Stimulated activated naive CD8-positive, alpha-beta T cell treated with anti-CD3 and anti-CD28 coated beads, Interleukin-15, amount 100 ng/mL, for 72 hours (primary cell): ENCODE results near the gene POLR3A.

ENCODE experiments used
- ATAC-seq: fragments of 150-1000 bp; cut with Tn5 transposase; 2 replicates; pipeline ENCODE4 v1.10.0; 2021; ENCODE audit warnings: mild to moderate bottlenecking, moderate library complexity
- DNase-seq, 2 donors: peaks; one replicate each; pipeline ENCODE4 v3.0.0; 2021 to 2022
- H3K27ac Mint-ChIP-seq, 2 donors: one replicate each; pipeline ENCODE4 v1.8.0; 2022; ENCODE audit warnings: mild to moderate bottlenecking in 2 of 2, mixed read lengths in 2 of 2, moderate library complexity in 2 of 2
- H3K27me3 Mint-ChIP-seq: one replicate; pipeline ENCODE4 v1.8.0; 2022; ENCODE audit warnings: mixed read lengths
- H3K4me1 Mint-ChIP-seq: one replicate; pipeline ENCODE4 v1.8.0; 2022; ENCODE audit warnings: mild to moderate bottlenecking, mixed read lengths
- H3K4me3 Mint-ChIP-seq, 2 donors: one replicate each; pipeline ENCODE4 v1.8.0; 2022; ENCODE audit warnings: mild to moderate bottlenecking in 2 of 2, mixed read lengths in 2 of 2, moderate library complexity in 1 of 2
- H3K9me3 Mint-ChIP-seq, 2 donors: one replicate each; pipeline ENCODE4 v1.8.0; 2022; ENCODE audit warnings: mixed read lengths in 2 of 2

Gene POLR3A

GRCh38 chr10:77932016-77932715 is 97.1 kb downstream of the POLR3A start:
- no peaks in the 10 kb centered on the region for H3K9me3 Mint-ChIP-seq
- DNase-seq (no peak), ATAC-seq (no peak)
- peaks cover 45% of the 10 kb centered on the region for H3K27me3 Mint-ChIP-seq
- peaks cover 7% of the 10 kb centered on the region for H3K4me1 Mint-ChIP-seq
- no peak overlapping the region for H3K27ac Mint-ChIP-seq
- H3K4me3 Mint-ChIP-seq, result no peak overlapping the region

- ATAC-seq, result no peak
- DNase-seq, result no peak
- H3K4me1 Mint-ChIP-seq, result peaks cover 17% of the 10 kb centered on the region
- H3K27ac Mint-ChIP-seq, result peak overlapping the region in 1 of 2 donors; percentile 65
- peak overlapping the region; percentile 58 to 76 for H3K4me3 Mint-ChIP-seq
- peaks cover 79% of the 10 kb centered on the region for H3K27me3 Mint-ChIP-seq
- no peaks in the 10 kb centered on the region for H3K9me3 Mint-ChIP-seq
Observed at GRCh38 chr10:77927402-77928246, 101.7 kb downstream of the POLR3A start.

- peaks cover 17% of the 10 kb centered on the region for H3K4me1 Mint-ChIP-seq
- ATAC-seq, result peak; percentile 57
- H3K27me3 Mint-ChIP-seq, result peaks cover 81% of the 10 kb centered on the region
- DNase-seq, result peak in 1 of 2 donors; percentile 9
- peak within 1 kb of the TSS; percentile 58 to 76 for H3K4me3 Mint-ChIP-seq
- peak within 1 kb of the TSS; percentile 19 to 65 for H3K27ac Mint-ChIP-seq
- no peaks in the 10 kb centered on the region for H3K9me3 Mint-ChIP-seq
Observed at GRCh38 chr10:77926566-77927401, 102.5 kb downstream of the POLR3A start, which contains the start of gene DLG5. TSS of gene DLG5 (minus strand) at chr10:77926755. CDS start at chr10:77926520, 235 bp downstream.

- Mint-ChIP-seq H3K27me3 (peaks cover 82% of the 10 kb centered on the region), H3K9me3 (no peaks in the 10 kb centered on the region), H3K27ac (peak overlapping the region; percentile 19 to 54), H3K4me3 (peak overlapping the region; percentile 40 to 68), H3K4me1 (peaks cover 17% of the 10 kb centered on the region)
- DNase-seq (peak; percentile 27 to 36), ATAC-seq (peak; percentile 81)
Observed at GRCh38 chr10:77925795-77926565, 103.3 kb downstream of the POLR3A start.

GRCh38 chr10:77925410-77925794 is 103.9 kb downstream of the POLR3A start:
- Mint-ChIP-seq H3K4me3 (peak overlapping the region; percentile 40 to 68), H3K9me3 (no peaks in the 10 kb centered on the region), H3K4me1 (peaks cover 17% of the 10 kb centered on the region), H3K27me3 (peaks cover 86% of the 10 kb centered on the region), H3K27ac (peak overlapping the region in 1 of 2 donors; percentile 19)
- no peak for ATAC-seq
- DNase-seq, result no peak

GRCh38 chr10:77922566-77923179 is 106.6 kb downstream of the POLR3A start:
- Mint-ChIP-seq H3K27ac (no peak overlapping the region), H3K9me3 (no peaks in the 10 kb centered on the region), H3K4me1 (peaks cover 14% of the 10 kb centered on the region), H3K27me3 (peaks cover 75% of the 10 kb centered on the region), H3K4me3 (no peak overlapping the region)
- ATAC-seq, result no peak
- DNase-seq, result no peak

- no peaks in the 10 kb centered on the region for H3K9me3 Mint-ChIP-seq
- H3K27me3 Mint-ChIP-seq, result peaks cover 75% of the 10 kb centered on the region
- DNase-seq (no peak), ATAC-seq (no peak)
- peaks cover 8% of the 10 kb centered on the region for H3K4me1 Mint-ChIP-seq
- H3K27ac Mint-ChIP-seq, result no peak overlapping the region
- no peak overlapping the region for H3K4me3 Mint-ChIP-seq
Observed at GRCh38 chr10:77922055-77922454, 107.3 kb downstream of the POLR3A start.

- H3K9me3 Mint-ChIP-seq, result no peaks in the 10 kb centered on the region
- H3K4me1 Mint-ChIP-seq, result peaks cover 8% of the 10 kb centered on the region
- H3K4me3 Mint-ChIP-seq, result no peak overlapping the region
- DNase-seq (no peak), ATAC-seq (no peak)
- H3K27me3 Mint-ChIP-seq, result peaks cover 76% of the 10 kb centered on the region
- H3K27ac Mint-ChIP-seq, result no peak overlapping the region
Observed at GRCh38 chr10:77921395-77921794, 107.9 kb downstream of the POLR3A start.

- no peak overlapping the region for H3K4me3 Mint-ChIP-seq
- DNase-seq, result no peak
- H3K4me1 Mint-ChIP-seq, result peaks cover 6% of the 10 kb centered on the region
- no peak overlapping the region for H3K27ac Mint-ChIP-seq
- no peaks in the 10 kb centered on the region for H3K9me3 Mint-ChIP-seq
- peaks cover 73% of the 10 kb centered on the region for H3K27me3 Mint-ChIP-seq
- ATAC-seq, result no peak
Observed at GRCh38 chr10:77920495-77920894, 108.8 kb downstream of the POLR3A start.

- no peak for ATAC-seq
- no peaks in the 10 kb centered on the region for H3K9me3 Mint-ChIP-seq
- no peak overlapping the region for H3K27ac Mint-ChIP-seq
- no peak overlapping the region for H3K4me3 Mint-ChIP-seq
- DNase-seq, result no peak
- H3K4me1 Mint-ChIP-seq, result no peaks in the 10 kb centered on the region
- H3K27me3 Mint-ChIP-seq, result peaks cover 69% of the 10 kb centered on the region
Observed at GRCh38 chr10:77919713-77920108, 109.6 kb downstream of the POLR3A start.
